HepG2 (cell line): ENCODE data around the gene AQP11. TPM values are rescaled to one million over a fixed set of nuclear protein-coding genes. Genes with fewer than 3 reads are reported as not detected.

Experiments used
- BCLAF1 ChIP-seq: fragments of 450-650 bp; IDR thresholded peaks from 2 replicates; pipeline ENCODE4 v1.6.1; 2017; ENCODE audit warnings: mild to moderate bottlenecking
- CC2D1A ChIP-seq: sonication (generic); formaldehyde crosslinking; IDR thresholded peaks from 2 replicates; pipeline ENCODE4 v1.8.1; 2023; ENCODE audit warnings: mild to moderate bottlenecking, missing genetic modification reagents
- CCDC6 ChIP-seq: sonication (generic); formaldehyde crosslinking; IDR thresholded peaks from 2 replicates; pipeline ENCODE4 v1.8.1; 2022; ENCODE audit warnings: mild to moderate bottlenecking, missing genetic modification reagents, moderate library complexity
- CHD4 ChIP-seq: fragments of 200-600 bp; sonication (generic); IDR thresholded peaks from 2 replicates; pipeline ENCODE4 v1.7.0; 2017; ENCODE audit warnings: mild to moderate bottlenecking, low read length, borderline replicate concordance
- HDAC2 ChIP-seq: sonication (generic); formaldehyde crosslinking; IDR thresholded peaks from 2 replicates; pipeline ENCODE4 v1.4.0; 2020; ENCODE audit warnings: missing genetic modification reagents
- NFYC ChIP-seq: IDR thresholded peaks from 2 replicates; pipeline ENCODE4 v1.6.1; 2016; ENCODE audit warnings: missing genetic modification reagents, missing compliant biosample characterization
- NPAS2 ChIP-seq: sonication (generic); formaldehyde crosslinking; IDR thresholded peaks from 2 replicates; pipeline ENCODE4 v1.8.0; 2022; ENCODE audit warnings: mild to moderate bottlenecking, missing genetic modification reagents, borderline replicate concordance
- RARA ChIP-seq: IDR thresholded peaks from 2 replicates; pipeline ENCODE4 v1.6.1; 2016; ENCODE audit warnings: missing genetic modification reagents, missing compliant biosample characterization
- ZFP36L1 ChIP-seq: sonication (generic); formaldehyde crosslinking; IDR thresholded peaks from 2 replicates; pipeline ENCODE4 v1.8.0; 2022; ENCODE audit warnings: mild to moderate bottlenecking, missing genetic modification reagents, moderate library complexity
- ZNF432 ChIP-seq: sonication (generic); formaldehyde crosslinking; IDR thresholded peaks from 2 replicates; pipeline ENCODE4 v1.5.0; 2020; ENCODE audit warnings: missing genetic modification reagents, mild to moderate bottlenecking, borderline replicate concordance
- ZNF460 ChIP-seq: sonication (generic); formaldehyde crosslinking; IDR thresholded peaks from 2 replicates; pipeline ENCODE4 v1.5.1; 2020; ENCODE audit warnings: missing genetic modification reagents, mild to moderate bottlenecking, borderline replicate concordance
- ZNF501 ChIP-seq: sonication (generic); formaldehyde crosslinking; IDR thresholded peaks from 2 replicates; pipeline ENCODE4 v1.5.1; 2020; ENCODE audit warnings: mild to moderate bottlenecking, moderate library complexity, missing genetic modification reagents
- ZNF670 ChIP-seq: sonication (generic); formaldehyde crosslinking; IDR thresholded peaks from 2 replicates; pipeline ENCODE4 v1.8.0; 2022; ENCODE audit warnings: mild to moderate bottlenecking, missing genetic modification reagents, borderline replicate concordance
- polyA plus RNA-seq, 8 experiments: library from polyadenylated mRNA; depleted of rRNA in 3 of 8; stranded (reverse) in 7 of 8; unstranded in 1 of 8; fragments of >200 nt; fragmentation: Illumina TruSeq in 4 of 8; extraction: Trizol in 4 of 8; gene quantifications; 2 replicates each; pipeline versions ENCODE4 v1.2.1 to v1.2.3, GENCODE V29; 2011 to 2016; ENCODE audit warnings: low read depth in 4 of 8, missing spikeins in 1 of 8, mixed read lengths in 1 of 8; ENCODE audit not compliant: insufficient read depth in 1 of 8
- total RNA-seq, 5 experiments: library from RNA; depleted of rRNA; stranded (reverse); fragments of >200 nt; fragmentation: Illumina TruSeq; extraction: Trizol; gene quantifications; 2 replicates each; pipeline ENCODE4 v1.2.3, GENCODE V29; 2016; ENCODE audit warnings: low read depth in 1 of 5
- TF ChIP-seq, protein P1 (sequence below): sonication (generic); formaldehyde crosslinking; IDR thresholded peaks from 2 replicates; pipeline ENCODE4 v1.4.0; 2020; ENCODE audit warnings: missing genetic modification reagents
- TF ChIP-seq, protein P2 (sequence below): sonication (generic); formaldehyde crosslinking; IDR thresholded peaks from 2 replicates; pipeline ENCODE4 v1.4.0; 2020; ENCODE audit warnings: missing genetic modification reagents
- TF ChIP-seq, protein P3 (sequence below): sonication (generic); formaldehyde crosslinking; IDR thresholded peaks from 2 replicates; pipeline ENCODE4 v1.8.1; 2023; ENCODE audit warnings: mild to moderate bottlenecking, moderate library complexity, missing genetic modification reagents

AQP11 gene
- total and polyA plus RNA-seq, 2 of the 13 experiments (the other 11 are each of a cell fraction or from before 2014, with no cell fraction given), result 10.4 to 15.3 TPM

- TF ChIP-seq RARA (CRISPR knock-in tag) (peak; percentile 44; the same call in 1 of the 2 replicates), ZFP36L1 (CRISPR knock-in tag) (peak; percentile 69; the same call in 1 of the 2 replicates), ZNF460 (no peak), ZNF501 (CRISPR knock-in tag) (peak; percentile 92), CC2D1A (no peak), CHD4 (no peak), NFYC (CRISPR knock-in tag) (peak; percentile 54), CCDC6 (CRISPR knock-in tag) (no peak; the same call in 1 of the 2 replicates), NPAS2 (CRISPR knock-in tag) (no peak), ZNF432 (CRISPR knock-in tag) (no peak), HDAC2 (CRISPR knock-in tag) (peak; percentile 86), ZNF670 (CRISPR knock-in tag) (0 out of 2 replicates have a peak, but pooled peaks have one; percentile 48), BCLAF1 (no peak)
- TF ChIP-seq, protein P1, sequence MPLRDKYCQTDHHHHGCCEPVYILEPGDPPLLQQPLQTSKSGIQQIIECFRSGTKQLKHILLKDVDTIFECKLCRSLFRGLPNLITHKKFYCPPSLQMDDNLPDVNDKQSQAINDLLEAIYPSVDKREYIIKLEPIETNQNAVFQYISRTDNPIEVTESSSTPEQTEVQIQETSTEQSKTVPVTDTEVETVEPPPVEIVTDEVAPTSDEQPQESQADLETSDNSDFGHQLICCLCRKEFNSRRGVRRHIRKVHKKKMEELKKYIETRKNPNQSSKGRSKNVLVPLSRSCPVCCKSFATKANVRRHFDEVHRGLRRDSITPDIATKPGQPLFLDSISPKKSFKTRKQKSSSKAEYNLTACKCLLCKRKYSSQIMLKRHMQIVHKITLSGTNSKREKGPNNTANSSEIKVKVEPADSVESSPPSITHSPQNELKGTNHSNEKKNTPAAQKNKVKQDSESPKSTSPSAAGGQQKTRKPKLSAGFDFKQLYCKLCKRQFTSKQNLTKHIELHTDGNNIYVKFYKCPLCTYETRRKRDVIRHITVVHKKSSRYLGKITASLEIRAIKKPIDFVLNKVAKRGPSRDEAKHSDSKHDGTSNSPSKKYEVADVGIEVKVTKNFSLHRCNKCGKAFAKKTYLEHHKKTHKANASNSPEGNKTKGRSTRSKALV, result peak; percentile 69
- TF ChIP-seq, protein P2, sequence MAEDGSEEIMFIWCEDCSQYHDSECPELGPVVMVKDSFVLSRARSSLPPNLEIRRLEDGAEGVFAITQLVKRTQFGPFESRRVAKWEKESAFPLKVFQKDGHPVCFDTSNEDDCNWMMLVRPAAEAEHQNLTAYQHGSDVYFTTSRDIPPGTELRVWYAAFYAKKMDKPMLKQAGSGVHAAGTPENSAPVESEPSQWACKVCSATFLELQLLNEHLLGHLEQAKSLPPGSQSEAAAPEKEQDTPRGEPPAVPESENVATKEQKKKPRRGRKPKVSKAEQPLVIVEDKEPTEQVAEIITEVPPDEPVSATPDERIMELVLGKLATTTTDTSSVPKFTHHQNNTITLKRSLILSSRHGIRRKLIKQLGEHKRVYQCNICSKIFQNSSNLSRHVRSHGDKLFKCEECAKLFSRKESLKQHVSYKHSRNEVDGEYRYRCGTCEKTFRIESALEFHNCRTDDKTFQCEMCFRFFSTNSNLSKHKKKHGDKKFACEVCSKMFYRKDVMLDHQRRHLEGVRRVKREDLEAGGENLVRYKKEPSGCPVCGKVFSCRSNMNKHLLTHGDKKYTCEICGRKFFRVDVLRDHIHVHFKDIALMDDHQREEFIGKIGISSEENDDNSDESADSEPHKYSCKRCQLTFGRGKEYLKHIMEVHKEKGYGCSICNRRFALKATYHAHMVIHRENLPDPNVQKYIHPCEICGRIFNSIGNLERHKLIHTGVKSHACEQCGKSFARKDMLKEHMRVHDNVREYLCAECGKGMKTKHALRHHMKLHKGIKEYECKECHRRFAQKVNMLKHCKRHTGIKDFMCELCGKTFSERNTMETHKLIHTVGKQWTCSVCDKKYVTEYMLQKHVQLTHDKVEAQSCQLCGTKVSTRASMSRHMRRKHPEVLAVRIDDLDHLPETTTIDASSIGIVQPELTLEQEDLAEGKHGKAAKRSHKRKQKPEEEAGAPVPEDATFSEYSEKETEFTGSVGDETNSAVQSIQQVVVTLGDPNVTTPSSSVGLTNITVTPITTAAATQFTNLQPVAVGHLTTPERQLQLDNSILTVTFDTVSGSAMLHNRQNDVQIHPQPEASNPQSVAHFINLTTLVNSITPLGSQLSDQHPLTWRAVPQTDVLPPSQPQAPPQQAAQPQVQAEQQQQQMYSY (CRISPR knock-in tag), result 0 out of 2 replicates have a peak, but pooled peaks have one; percentile 21
- TF ChIP-seq, protein P3, sequence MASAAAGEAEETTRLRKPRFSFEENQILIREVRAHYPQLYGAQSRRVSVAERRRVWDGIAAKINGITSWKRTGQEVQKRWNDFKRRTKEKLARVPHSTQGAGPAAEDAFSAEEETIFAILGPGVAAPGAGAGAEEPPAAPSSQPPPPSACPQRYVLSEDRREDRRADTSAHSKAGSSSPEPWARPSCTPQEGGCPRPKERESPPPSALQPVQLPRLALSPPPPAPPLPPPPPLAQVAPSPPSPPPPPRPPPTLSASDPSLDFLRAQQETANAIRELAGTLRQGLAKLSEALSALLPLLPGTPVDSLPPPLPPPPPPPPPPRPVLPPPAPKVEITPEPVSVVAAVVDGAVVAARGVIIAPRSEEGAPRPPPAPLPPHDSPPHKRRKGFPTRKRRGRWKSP (CRISPR knock-in tag), result peak; percentile 86
Measured at GRCh38 chr11:77637345-77638165, 47.8 kb downstream of the AQP11 start, which contains the start of gene CLNS1A (continued).
